Measurements from ENCODE around the gene FMR1NB. TPM values are rescaled to one million over a fixed set of nuclear protein-coding genes. Genes with fewer than 3 reads are reported as not detected.

FMR1NB gene
- polyA plus RNA-seq, 1 experiment: not detected

DNA sequence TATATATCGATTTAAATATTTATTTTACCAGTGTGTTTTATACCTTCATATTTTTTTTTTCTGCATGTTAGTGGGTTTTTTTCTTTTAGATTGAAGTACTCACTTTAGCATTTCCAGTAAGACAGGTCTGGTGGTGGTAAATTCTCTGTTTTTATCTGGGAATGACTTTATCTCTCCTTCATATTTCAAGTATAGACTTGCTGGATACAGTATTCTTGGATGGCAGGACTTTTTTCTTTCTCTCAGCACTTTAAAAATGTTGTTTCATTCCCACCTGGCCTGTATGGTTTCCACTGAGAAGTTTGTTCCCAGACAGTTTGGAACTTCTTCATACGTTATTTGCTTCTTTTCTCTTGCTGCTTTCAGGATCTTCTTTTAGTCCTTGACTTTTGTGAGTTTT, 86.1 kb downstream of the FMR1NB start:
- Histone ChIP-seq H3K36me3 (ENCODE audit: control insufficient read depth, insufficient read depth, low read length) (no peaks in the 10 kb centered on the region), H3K4me3 (ENCODE audit: low read depth, low read length) (no peak overlapping the region), H3K27me3 (ENCODE audit: control insufficient read depth, insufficient read depth, low read length) (no peaks in the 10 kb centered on the region)
- POLR2A ChIA-PET: no interaction called here
- DNase-seq (ENCODE audit: low read depth): no peak
- TF ChIP-seq, protein P1, sequence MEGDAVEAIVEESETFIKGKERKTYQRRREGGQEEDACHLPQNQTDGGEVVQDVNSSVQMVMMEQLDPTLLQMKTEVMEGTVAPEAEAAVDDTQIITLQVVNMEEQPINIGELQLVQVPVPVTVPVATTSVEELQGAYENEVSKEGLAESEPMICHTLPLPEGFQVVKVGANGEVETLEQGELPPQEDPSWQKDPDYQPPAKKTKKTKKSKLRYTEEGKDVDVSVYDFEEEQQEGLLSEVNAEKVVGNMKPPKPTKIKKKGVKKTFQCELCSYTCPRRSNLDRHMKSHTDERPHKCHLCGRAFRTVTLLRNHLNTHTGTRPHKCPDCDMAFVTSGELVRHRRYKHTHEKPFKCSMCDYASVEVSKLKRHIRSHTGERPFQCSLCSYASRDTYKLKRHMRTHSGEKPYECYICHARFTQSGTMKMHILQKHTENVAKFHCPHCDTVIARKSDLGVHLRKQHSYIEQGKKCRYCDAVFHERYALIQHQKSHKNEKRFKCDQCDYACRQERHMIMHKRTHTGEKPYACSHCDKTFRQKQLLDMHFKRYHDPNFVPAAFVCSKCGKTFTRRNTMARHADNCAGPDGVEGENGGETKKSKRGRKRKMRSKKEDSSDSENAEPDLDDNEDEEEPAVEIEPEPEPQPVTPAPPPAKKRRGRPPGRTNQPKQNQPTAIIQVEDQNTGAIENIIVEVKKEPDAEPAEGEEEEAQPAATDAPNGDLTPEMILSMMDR (IDR thresholded peaks at IDR 0.05; ENCODE audit: insufficient read depth, low read depth, low read length): no peak
- CTCF ChIA-PET: no interaction called here

- H3K4me3 ChIP-seq (ENCODE audit: low read depth, low read length): no peak overlapping the region
- H3K36me3 ChIP-seq (ENCODE audit: control insufficient read depth, insufficient read depth, low read length): no peaks in the 10 kb centered on the region
- no peaks in the 10 kb centered on the region for H3K27me3 ChIP-seq (ENCODE audit: control insufficient read depth, insufficient read depth, low read length)
- POLR2A ChIA-PET: no interaction called here
- TF ChIP-seq, protein P1 (IDR thresholded peaks at IDR 0.05; ENCODE audit: insufficient read depth, low read depth, low read length): no peak
- CTCF ChIA-PET: no interaction called here
- no peak for DNase-seq (ENCODE audit: low read depth)
These were observed 88.8 kb downstream of the FMR1NB start for GRCh38 chrX:148069759-148070503.

DNA sequence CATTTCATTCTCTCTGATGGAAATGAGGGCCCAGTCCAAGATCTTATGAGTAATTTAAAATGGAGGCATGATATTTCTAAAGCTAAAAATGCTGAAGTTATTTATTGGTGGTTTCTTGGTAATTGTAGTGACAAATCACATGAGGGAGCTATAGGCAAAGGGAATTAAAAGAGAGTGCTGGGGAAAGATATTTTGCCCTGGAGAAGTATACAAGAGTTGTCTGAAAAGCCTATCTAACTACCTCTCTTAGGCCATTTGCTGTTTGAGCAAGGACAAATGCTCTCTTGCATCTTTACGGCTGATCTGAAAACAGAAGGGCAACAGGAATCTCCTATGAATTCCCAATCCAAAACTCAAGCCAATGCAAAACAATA, 89.4 kb downstream of the FMR1NB start:
- TF ChIP-seq, protein P1 (IDR thresholded peaks at IDR 0.05; ENCODE audit: insufficient read depth, low read depth, low read length): no peak
- H3K4me3 ChIP-seq (ENCODE audit: low read depth, low read length): no peak overlapping the region
- CTCF ChIA-PET: no interaction called here
- H3K36me3 ChIP-seq (ENCODE audit: control insufficient read depth, insufficient read depth, low read length): no peaks in the 10 kb centered on the region
- no peaks in the 10 kb centered on the region for H3K27me3 ChIP-seq (ENCODE audit: control insufficient read depth, insufficient read depth, low read length)
- DNase-seq (ENCODE audit: low read depth): no peak
- POLR2A ChIA-PET: no interaction called here

Small RNA genes within 50 kb of the gene (small RNA-seq; reads per million reads assigned to genes)
- gene RNA5SP524 (ENCODE audit: insufficient read length, low read depth, low replicate concordance): not detected

Other genes starting within 250 kb of the FMR1NB start
- gene FMR1, start 69.4 kb upstream of the FMR1NB start, polyA plus RNA-seq (2011; rRNA removed): 9.1 and 14.3 TPM in 2 replicates

Data from BJ (cell line).